Measurements from ENCODE around the gene SLC10A7.
"Not testable (repeated sequence)": the region's sequence is repeated elsewhere in the genome, so short reads cannot be mapped to it uniquely, and the experiment has no call there.

The SLC10A7 gene

DNA sequence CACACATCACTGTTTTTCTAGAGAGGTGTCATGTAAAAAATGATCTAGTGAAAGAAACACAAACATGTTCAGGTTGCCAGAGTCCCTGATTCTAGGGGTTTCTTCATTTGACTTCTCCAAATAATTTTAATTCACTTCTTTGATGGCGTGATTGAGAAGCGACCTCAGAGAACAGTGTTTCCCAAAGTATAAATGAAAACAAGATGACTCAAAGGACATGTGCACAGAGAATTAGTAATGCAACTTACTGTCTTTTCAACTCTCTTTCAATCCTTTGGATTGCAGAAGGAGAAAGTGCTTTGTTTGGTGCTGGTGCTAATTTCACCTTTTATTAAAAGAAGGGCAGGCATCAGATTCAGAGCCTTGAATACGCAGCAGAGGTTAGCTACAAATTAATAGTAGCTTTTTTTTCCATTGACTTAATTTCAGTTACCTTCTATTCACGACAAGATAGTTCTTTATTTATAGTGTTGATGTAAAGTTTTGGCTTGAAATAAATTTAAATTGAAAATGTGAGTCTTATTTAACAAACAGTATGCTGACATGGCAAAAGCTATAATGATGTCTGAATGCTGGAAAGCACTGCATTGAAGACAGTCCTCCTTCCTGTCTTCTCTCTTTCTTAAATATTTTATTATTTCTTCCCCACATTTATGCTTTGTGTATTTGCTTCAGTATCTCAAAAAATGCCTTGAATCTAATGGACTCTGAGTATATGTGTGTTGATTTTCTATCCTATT lies 85.1 kb downstream of the SLC10A7 start:
- DNase-seq = no peak

DNA sequence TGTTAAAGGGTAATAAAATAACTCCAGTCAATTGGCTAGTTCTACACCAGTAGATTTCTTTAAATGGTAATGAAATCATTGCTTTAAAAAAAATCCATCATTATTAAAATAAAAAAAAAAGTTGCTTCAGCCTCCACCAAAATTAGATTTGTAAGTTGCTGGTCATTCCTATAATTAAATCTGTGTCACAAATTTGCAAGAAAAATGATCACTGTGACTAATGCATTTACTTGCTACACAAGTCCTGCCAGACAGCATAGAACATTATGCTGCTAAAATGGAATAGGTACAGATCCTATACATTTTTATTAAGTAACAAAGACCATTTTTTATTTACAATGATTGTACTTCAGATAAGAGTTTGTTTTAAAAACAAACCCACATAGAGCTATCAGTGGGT lies 85.8 kb downstream of the SLC10A7 start:
- DNase-seq = no peak

DNA sequence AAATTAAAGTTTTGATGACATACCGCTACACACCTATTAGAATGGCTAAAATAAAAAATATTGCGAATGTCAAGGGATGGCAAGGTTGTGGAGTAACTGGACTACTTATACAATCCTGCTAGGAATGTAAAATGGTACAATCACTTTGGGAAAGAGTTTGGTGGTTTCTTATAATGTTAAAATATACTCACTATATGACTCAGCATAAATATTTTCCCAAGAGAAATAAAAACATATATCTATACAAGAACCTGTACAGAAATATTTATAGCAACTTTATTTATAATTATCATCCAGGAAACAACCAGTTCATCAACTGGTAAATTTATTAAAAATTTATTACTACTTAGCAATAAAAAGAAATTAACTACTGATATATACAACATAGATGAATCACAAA lies 89.7 kb downstream of the SLC10A7 start:
- DNase-seq = no peak

DNA sequence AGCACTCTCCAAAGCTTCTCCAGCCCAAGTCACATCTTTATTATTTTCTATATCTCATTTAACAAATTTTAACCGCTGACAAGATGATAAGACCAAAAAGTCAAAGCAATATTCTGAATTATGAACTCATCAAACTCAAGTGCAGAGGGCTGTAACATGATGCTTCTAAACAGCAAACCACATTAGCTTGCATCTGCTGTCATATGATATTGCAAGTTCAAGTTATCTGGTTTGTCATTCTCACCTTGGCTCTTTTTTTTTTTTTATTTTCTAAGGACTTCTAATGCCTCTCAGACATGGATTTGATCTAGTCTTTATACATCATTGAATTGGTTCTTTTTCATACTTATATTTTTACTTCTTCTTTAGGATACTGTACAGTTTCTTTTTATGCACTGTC lies 93.4 kb downstream of the SLC10A7 start:
- peak in 1 of 3 experiments; percentile 24 for DNase-seq

DNA sequence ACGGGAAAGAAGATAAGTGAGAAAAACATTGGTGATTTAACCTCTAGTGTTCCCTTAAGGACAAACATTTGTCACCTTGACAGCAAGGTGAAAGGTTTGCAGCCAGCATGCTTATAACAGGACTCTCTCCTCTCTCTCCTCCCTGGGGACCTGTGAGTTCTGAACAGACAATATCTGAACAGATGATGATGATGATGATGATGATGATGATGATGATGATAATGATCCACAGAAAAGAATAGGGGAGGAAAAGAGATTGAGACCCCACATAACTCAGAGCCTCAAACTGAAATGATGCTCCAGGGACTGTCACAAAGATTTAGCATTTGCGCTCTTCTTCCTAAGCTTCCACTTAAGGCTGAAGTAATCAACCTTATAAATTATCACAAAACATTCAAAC lies 103.9 kb downstream of the SLC10A7 start:
- no peak for DNase-seq

DNA sequence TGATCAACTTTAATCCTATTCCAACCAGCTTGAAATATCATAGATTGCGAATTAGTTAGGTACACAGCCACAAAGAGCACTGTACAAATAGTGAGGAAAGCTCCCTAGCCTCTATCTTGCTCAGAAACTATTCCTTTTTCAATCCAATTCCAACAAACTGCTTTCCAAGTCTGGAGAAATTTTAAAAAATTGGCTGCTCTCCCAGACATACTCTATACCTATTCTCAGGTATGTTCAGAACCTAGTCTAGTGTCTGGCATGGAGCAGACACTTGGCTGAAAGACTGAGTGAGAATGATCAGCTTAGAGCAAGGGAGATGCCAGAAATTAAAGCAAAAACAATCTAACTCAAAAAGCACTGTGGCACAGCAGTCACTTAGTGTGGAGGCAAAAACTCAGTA lies 105.9 kb downstream of the SLC10A7 start:
- DNase-seq = no peak

DNA sequence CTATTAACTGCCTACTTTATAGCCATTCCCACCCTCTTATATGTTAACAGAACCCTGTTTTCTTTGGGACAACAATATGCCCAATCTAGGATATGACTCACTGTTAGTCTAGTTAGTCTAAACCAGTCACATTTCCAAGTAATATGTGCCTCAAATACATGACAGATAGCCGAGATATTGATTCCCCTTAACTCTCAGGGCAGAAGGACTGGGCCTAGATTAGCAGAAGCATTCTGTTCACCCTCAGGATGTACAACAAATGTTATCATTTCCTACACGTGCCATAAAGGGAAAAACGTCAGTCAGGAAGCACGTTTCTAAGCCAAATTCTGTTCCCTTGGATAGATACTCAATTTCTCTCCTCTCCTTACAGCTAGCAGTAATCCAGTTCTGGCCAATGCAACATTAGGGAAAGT lies 114.1 kb downstream of the SLC10A7 start:
- no peak for DNase-seq

DNA sequence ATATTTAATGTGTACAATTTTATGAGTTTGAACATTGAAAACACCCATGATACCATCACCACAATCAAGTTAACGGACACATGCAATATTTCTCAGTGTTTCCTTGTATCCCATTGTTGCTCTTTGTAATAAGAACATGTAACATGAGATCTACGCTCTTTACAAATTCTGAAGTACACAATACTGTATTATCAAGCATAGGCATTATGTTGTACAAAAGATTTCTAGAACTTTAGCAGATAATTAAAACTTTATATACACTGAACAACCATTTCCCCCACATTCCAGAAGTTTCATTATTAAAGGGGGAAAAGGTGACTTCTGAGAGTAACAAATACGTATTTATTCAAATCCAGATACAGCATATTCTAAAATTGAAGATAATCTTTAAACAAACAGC lies 114.5 kb downstream of the SLC10A7 start:
- DNase-seq = no peak

DNA sequence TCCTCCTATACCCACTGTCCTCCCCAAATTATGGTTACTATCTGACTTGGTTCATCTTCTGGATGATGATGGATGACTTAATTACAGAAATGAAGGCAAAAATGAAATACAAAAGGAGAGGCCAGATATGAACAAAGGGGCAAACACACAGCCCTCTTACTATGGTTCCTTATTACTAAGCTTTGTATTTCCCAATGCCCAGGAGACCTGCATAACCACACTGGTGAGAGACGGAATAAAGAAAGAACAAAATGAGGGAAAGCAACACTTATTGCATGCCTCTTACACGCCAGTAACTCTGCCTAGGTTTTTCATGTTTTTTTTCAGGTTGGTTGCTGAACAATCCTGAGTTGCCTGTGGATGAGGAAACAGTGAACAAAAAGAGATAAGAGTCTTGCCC lies 120.5 kb downstream of the SLC10A7 start:
- no peak for DNase-seq

DNA sequence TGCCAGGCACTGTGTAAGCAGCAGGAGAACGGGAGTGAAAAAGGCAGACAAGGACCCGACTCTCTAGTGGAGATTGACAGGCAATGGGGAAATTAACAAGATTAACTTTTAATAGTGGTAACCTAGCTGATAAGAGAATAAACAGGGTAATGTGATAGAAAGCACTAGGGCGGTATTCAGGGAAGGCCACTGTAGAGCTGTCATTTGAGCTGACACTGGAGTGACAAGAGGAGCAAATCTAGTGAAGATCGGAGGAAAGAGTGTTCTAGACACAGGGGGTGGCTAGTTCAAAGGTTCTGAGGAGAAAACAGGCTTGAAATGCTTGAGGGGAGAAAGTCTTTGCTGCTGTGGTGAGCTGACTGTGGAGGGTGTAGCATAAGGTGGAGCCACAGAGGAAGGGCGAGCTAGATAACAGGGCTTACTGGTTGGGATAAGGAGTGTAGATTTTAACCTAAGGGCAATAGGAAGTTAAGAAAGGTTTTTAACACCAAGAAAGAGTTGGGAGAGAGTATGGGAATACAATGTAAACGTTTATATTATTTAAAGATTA lies 122.8 kb downstream of the SLC10A7 start:
- DNase-seq = peak in 1 of 3 experiments; percentile 16

DNA sequence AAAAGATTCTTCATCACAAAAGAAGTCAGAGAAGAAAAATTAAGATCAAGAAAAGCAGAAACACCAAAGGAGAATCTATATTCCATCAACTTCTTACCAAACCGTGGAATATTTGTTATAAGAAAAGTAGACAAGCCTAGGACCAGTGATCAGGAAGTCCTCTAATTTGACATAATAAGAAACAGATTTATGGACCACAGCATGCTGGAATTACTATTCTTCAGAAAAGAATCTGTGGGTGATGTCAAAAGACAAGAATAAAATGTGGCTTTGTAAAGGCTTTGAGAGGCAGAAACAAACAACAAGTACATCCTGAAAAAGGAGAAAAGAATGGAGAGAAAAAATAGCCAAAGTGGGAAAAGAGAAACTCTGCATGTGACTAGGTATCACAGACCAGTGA lies 123.3 kb downstream of the SLC10A7 start:
- DNase-seq = no peak

DNA sequence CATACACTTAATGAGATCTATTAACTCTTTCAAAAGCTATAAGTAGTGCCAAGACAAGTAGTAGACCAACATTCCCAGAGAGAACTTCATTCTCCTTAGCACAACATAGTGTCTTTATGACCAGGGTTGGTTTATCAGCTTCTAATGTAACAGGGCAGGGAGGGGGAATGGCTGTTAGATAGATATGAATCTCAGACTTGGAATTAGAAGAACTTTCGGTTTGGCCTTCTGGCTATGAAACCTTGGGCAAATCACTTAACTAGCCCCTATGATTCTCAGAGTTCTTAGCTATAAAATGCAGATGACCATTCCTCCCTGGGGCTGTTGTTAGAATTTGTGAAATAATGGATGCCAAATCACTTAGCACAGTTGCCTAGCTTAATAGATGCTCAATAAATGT lies 132.2 kb downstream of the SLC10A7 start:
- no peak for DNase-seq

DNA sequence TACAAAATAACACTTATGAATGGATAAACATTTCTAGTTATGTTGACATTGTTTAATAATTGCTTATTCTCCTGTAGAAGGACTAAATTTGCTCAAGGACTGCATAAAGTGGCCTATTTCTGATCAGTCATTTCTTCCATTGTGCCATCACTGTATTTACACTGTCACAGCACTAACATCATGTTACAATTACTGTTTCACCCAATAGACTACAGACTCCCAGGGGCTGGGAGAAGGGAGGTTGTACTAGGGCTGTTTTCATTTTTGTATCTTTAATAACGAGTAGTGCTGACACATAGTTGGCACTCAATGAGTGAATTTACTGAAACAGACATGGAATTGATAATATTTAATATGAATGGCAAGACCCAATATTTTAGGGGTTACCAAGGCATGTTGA lies 139.5 kb downstream of the SLC10A7 start:
- DNase-seq = peak in 2 of 3 experiments; percentile 25 to 81

DNA sequence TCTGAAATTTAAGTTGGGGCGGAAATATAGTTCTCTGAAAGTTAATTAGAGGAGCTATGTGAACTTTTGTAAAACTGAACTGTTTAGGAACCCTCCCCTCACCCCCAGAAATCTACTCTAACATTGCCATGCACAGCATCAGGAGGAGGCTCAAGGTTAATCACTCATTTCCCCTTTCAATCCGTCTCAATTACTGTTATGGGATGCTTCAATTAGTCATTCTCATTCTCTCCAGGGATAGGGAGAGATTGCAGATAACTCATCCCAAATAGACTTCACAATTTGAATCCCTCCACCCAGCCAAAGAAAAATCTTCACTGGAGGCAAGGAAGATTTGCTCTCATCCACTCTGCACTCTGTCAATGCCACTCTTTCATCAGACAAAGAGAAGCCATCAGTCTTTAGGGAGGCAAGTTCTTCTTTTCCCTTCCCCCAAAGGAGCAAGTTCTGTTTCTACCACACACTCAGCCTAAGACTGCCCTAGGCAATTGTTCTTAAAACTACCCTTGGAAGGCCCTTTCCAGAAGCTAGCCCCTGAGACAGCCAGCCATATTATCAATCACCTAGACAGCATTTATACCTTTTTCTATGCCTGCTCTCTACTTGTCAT lies 140.4 kb downstream of the SLC10A7 start:
- peak in 2 of 3 experiments; percentile 14 to 57 for DNase-seq

DNA sequence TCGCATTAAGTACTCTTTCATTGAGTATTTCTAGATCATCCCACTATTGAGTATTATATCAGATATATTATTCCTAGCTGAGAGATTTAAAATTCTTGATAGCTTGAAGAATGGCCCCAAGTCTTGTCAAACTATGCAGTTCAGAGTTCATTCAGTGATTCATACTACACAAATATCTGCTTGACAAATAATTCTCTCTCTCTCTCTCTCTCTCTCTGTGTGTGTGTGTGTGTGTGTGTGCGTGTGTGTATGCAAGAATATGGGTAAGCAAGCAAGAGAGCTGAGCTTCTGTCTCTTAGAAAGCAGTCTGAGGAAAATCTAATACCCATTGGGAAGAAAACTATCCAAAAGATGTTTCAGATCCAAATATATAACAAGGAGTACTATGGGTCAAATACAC lies 142.0 kb downstream of the SLC10A7 start:
- no peak for DNase-seq

DNA sequence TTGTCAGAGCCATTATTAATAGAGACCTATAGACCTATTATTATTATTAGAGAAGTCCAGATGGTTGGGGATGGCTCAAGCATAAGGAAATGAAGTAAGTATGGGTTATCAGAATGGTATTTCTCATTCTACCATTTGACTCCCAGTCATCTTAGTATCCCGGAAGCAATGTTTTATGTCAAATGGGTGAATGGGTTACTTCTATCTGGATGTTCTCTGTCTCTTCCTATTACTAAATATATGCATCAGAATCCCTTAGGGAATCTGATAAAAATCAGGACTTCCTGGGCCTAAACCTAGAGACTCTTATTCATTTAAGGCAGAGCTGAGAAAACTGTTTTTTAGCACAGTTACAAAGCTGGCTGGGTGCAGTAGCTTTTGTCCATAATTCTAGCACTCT lies 149.9 kb downstream of the SLC10A7 start:
- no peak for DNase-seq

DNA sequence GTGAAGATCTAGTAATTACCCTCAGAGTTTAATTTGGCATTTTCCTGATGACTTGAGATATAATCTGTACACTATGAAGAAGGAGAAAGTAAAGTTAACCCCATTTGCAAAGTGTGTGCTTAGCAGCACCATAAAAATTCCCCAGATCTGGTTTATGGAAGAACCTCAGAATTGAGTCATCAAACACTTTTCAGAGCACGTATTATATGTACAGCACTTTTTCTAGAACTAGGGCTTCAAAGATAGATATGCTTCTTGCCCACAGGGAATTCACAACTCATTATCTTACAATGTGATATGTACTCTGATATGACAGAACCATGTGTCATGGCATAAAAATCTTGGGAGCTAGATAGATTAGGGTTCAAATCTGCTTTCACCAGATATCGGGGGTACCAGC lies 150.9 kb downstream of the SLC10A7 start:
- no peak for DNase-seq

DNA sequence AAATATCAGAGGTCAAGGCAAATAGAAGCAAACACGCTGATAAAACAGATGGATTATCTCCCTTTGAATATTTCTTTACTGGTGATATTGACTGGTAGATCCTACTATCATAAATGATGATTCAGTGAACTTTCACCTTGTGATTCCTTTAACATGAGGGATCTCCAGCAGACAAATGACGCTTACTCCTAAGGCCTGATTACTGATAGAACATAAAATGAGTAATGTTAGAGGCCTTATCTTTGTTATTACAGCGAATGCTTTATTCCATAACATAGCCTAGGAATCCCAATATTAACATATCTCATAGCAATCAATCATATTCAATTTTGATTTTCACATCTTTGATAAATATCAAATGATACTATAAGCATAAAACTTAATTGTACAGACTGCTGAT lies 152.3 kb downstream of the SLC10A7 start:
- DNase-seq = no peak

DNA sequence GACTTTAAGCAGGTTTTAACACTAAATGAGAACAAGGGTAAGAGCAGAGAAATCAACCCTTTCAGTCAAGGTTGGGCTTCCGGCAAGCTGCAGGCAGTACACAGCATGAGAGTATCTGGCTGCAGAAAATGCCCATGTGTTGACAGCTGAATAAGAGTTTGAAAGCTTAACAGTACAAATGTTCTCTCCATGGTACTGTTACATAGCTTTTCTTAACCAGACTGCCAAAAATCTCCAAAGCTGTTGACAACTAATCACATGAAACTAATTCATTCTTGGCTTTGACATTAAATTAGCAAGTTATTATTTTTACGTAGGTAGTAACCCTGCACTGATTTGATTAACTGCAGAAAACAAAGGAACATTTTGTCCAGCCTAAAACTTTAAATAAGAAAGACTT lies 153.5 kb downstream of the SLC10A7 start:
- DNase-seq = peak in 1 of 3 experiments; percentile 8

DNA sequence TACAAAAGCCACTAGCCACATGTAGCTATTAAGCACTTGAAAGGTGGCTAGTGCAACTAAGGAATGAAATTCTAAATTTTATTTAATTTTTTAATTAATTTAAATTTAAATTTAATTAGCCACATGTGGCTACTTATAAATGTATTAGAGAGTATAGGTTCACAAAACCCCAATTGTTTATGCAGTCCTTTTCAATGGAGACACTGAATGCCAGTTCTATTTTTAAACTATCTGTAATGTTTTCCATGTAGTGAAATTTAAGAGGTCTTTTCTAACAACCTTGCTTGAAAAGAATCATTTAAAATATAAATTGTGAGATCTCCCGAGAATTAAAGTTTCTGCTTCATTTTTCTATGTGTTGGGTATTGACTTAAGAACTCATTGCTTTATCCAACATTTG lies 154.4 kb downstream of the SLC10A7 start:
- no peak for DNase-seq

DNA sequence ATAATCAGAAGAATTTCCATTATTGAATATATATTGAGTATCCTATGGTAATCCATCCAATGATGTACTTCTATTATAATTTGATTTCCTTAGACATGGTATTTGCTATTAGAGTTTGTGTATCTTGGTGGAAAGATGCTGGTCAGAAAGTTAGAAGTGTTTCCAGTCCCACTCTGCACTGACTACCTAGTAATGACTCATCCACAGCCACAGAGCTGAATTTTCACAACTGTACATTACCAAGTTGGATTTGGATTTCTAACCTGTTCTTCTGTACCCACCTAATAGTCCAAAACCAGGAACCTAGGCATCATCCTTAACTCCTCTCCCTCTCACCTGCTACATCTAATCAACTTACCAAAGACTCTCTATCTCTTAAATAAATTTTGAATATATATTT lies 162.0 kb downstream of the SLC10A7 start:
- no peak for DNase-seq

DNA sequence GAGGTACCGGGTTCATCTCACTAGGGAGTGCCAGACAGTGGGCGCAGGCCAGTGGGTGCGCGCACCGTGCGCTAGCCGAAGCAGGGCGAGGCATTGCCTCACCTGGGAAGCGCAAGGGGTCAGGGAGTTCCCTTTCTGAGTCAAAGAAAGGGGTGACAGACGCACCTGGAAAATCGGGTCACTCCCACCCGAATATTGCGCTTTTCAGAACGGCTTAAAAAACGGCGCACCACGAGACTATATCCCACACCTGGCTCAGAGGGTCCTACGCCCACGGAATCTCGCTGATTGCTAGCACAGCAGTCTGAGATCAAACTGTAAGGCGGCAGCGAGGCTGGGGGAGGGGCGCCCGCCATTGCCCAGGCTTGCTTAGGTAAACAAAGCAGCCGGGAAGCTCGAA lies 171.6 kb downstream of the SLC10A7 start:
- DNase-seq = not testable (repeated sequence)

DNA sequence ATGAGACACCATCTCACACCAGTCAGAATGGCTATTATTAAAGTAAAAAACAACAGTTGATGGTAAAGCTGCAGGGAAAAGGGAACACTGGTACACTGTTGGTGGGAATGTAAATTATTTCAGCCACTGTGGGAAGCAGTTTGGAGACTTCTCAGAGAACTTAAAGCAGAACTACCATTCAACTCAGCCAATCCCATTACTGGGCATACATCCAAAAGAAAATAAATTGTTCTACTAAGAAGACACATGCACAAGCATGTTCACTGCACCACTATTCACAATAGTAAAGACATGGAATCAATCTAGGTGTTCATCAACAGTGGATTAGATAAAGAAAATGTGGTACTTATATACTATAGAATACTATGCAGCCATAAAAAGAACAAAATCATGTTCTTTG lies 172.4 kb downstream of the SLC10A7 start:
- DNase-seq = no peak

DNA sequence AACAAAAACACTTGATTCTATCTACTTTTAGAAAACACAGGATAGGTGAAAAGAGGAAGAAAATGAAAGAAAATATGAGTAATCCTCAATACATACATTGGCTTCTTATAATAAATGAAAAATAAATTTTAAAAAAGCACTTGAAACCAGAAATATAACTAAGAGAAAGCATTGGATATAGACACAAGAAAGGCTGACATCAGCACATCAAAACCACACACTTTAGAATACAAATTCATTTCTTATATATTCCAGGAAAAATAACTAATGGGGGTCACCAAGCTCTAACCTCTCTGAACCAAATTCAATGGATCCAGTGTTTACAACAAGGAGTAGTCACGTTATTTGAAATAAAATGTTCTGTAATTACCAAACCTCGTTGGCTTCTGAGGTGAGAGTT lies 173.9 kb downstream of the SLC10A7 start:
- DNase-seq = no peak

DNA sequence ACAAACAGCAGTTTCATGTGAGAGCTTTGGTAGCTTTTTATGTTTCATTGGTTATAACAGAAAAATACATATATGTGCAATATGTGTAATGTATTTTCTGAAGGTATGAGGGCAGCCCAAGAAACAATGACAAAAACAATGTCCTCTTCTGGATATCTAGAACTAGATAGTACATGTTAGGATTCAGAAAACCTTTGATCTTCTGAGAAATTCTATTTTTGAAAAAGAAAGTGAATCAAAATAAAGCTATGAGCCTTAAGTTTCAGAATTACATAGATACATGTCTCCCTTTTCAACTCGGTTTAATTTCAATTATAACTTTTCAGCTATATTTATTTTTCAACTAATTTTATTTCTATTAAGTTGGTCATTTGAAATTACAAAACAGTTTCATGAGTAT lies 175.5 kb downstream of the SLC10A7 start:
- no peak for DNase-seq
